Activated naive CD4-positive, alpha-beta T cell treated with anti-CD3 and anti-CD28 coated beads, Interleukin-2, amount 10 ng/mL, durations not matched to agents 7 days and 5 days (primary cell): ENCODE results near the gene PALB2.
"Not testable (repeated sequence)": the region's sequence is repeated elsewhere in the genome, so short reads cannot be mapped to it uniquely, and the experiment has no call there.

ENCODE experiments used
- CTCF ChIA-PET: fragments of 350-600 bp; sonication (Branson Sonifier 250); formaldehyde crosslinking; loops from one replicate; lab custom pipeline; 2021; ENCODE audit warnings: antibody characterized with exemption; lab: Charles Lee
- DNase-seq: peaks from one replicate; pipeline ENCODE4 v3.0.0-alpha.2; 2020
- H3K27ac Mint-ChIP-seq: one replicate; pipeline ENCODE4 v1.8.0; 2021; ENCODE audit warnings: mild to moderate bottlenecking, moderate library complexity, mixed read lengths
- H3K27me3 Mint-ChIP-seq: one replicate; pipeline ENCODE4 v1.8.0; 2021; ENCODE audit warnings: mild to moderate bottlenecking, mixed read lengths
- H3K36me3 Mint-ChIP-seq: one replicate; pipeline ENCODE4 v1.8.0; 2021; ENCODE audit warnings: mixed read lengths
- H3K4me1 Mint-ChIP-seq: one replicate; pipeline ENCODE4 v1.8.0; 2021; ENCODE audit warnings: mixed read lengths
- H3K4me3 Mint-ChIP-seq: one replicate; pipeline ENCODE4 v1.8.0; 2021; ENCODE audit warnings: mild to moderate bottlenecking, moderate library complexity, mixed read lengths
- H3K9me3 Mint-ChIP-seq: one replicate; pipeline ENCODE4 v1.8.0; 2021; ENCODE audit warnings: mixed read lengths

PALB2 gene

DNA sequence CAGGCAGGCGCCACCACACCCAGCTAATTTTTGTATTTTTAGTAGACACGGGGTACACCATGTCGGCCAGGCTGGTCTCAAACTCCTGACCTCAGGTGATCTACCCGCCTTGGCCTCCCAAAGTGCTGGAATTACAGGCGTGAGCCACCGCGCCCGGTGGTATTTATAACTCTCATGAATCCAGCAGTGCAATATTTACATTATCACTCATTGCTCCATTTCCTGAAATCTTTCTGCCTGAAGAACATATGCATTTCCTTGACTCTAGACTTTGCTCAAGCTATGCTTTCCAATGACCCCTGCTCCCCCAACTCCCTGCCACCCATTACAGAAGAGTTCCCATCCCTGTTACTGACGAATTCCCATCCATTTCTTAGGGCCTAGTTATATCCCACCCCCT is 25.3 kb downstream of the PALB2 start:
- CTCF ChIA-PET = no interaction called here
- Mint-ChIP-seq H3K36me3 (peaks cover 27% of the 10 kb centered on the region), H3K27ac (no peak overlapping the region), H3K27me3 (no peaks in the 10 kb centered on the region), H3K4me3 (no peak overlapping the region), H3K4me1 (no peaks in the 10 kb centered on the region), H3K9me3 (no peaks in the 10 kb centered on the region)
- no peak for DNase-seq

DNA sequence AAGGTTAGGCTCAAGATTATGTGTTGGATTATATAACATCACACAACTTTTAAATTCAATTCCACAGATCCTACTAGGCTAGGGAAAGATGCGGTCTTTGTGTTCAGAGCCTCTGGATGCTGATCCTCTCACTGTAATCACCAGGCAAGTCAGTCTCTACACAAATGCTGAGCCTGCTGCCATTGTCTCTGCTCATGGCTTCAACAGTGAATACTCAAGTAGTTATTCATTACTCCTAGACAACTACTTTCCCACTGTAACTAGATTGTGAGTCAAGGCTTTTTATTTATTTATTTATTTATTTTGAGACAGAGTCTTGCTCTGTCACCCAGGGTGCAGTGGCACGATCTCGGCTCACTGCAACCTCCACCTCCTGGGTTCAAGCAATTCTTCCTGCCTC is 29.2 kb downstream of the PALB2 start:
- Mint-ChIP-seq H3K27ac (no peak overlapping the region), H3K27me3 (no peaks in the 10 kb centered on the region), H3K4me3 (no peak overlapping the region), H3K36me3 (peaks cover 14% of the 10 kb centered on the region), H3K4me1 (no peaks in the 10 kb centered on the region), H3K9me3 (no peaks in the 10 kb centered on the region)
- CTCF ChIA-PET = no interaction called here
- DNase-seq = no peak

DNA sequence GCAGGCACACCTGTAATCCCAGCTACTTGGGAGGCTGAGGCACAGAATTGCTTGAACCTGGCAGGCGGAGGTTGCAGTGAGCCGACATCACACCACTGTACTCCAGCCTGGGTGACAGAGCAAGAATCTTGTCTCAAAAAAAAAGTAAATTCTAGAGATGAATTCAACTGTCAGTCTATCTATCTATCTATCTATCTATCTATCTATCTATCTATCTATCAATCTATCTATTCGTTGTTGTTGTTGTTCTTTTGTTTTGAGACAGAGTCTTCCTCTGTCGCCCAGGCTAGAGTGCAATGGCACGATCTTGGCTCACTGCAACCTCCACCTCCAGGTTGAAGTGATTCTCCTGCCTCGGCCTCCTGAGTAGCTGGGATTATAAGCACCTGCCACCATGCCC is 30.2 kb downstream of the PALB2 start:
- H3K4me3 Mint-ChIP-seq, H3K4me1 Mint-ChIP-seq, CTCF ChIA-PET, H3K27me3 Mint-ChIP-seq, H3K9me3 Mint-ChIP-seq, H3K27ac Mint-ChIP-seq, DNase-seq: not testable (repeated sequence)
- peaks cover 13% of the 10 kb centered on the region for H3K36me3 Mint-ChIP-seq

DNA sequence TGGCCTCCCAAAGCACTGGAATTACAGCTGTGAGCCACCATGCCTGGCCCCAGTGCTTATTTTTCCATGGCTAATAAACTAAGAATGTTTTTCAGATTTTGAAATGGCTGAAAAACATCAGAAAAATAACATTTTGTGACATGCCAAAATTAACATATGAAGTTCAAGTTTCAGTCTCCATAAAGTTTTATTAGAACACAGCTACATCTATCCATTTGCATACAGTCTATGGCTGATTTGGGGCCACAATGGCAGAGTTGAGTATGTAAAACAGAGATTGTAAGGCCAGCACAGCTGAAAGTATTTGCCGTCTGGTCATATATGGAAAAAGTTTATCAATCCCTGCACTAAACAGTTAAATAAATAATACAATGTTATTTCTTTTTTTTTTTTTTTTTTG is 31.2 kb downstream of the PALB2 start:
- no peak overlapping the region for H3K27ac Mint-ChIP-seq
- H3K4me1 Mint-ChIP-seq = no peaks in the 10 kb centered on the region
- no peak for DNase-seq
- no peak overlapping the region for H3K4me3 Mint-ChIP-seq
- CTCF ChIA-PET = no interaction called here
- no peaks in the 10 kb centered on the region for H3K9me3 Mint-ChIP-seq
- no peaks in the 10 kb centered on the region for H3K27me3 Mint-ChIP-seq
- peaks cover 16% of the 10 kb centered on the region for H3K36me3 Mint-ChIP-seq

DNA sequence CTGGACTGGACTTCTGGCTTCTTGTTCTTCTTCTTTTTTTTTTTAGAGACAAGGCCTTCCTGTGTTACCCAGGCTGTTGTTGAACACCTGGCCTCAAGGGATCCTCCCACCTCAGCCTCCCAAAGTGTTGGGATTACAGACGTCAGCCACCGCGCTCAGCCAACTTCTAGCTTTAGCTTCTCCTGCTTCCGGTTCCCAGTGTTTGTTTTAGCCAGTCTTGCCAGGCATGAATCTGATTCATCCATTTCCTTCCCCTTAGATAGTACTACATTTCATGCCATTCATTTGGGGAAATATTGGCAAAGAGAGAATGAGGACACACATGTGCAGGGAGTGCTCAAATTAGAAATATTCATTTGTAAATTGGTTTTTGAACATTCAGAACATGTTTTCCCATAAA is 32.9 kb downstream of the PALB2 start:
- CTCF ChIA-PET = no interaction called here
- no peak overlapping the region for H3K4me3 Mint-ChIP-seq
- DNase-seq = no peak
- no peaks in the 10 kb centered on the region for H3K4me1 Mint-ChIP-seq
- no peaks in the 10 kb centered on the region for H3K27me3 Mint-ChIP-seq
- H3K9me3 Mint-ChIP-seq = no peaks in the 10 kb centered on the region
- peaks cover 19% of the 10 kb centered on the region for H3K36me3 Mint-ChIP-seq
- no peak overlapping the region for H3K27ac Mint-ChIP-seq

DNA sequence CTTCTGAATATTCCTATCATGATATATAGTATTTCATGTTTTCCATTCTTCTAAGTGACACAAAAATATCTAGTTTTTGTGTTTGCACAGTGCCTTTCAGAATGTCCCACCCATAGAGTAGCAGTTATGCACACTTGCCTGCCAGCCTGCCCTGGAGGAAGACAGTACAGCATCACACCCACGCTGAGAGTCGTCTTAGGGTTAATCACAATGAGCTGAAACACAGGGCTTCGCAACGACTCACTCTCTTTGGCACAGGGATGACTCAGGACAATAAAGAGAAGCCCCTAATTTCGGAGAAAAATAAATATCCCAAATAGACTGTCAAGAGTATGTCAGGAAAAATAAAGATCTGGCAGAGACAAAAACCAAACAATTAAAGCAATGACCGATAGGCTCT is 33.4 kb downstream of the PALB2 start:
- Mint-ChIP-seq H3K27me3 (no peaks in the 10 kb centered on the region), H3K4me3 (no peak overlapping the region), H3K36me3 (peaks cover 22% of the 10 kb centered on the region), H3K4me1 (no peaks in the 10 kb centered on the region), H3K27ac (no peak overlapping the region), H3K9me3 (no peaks in the 10 kb centered on the region)
- CTCF ChIA-PET = no interaction called here
- DNase-seq = no peak

DNA sequence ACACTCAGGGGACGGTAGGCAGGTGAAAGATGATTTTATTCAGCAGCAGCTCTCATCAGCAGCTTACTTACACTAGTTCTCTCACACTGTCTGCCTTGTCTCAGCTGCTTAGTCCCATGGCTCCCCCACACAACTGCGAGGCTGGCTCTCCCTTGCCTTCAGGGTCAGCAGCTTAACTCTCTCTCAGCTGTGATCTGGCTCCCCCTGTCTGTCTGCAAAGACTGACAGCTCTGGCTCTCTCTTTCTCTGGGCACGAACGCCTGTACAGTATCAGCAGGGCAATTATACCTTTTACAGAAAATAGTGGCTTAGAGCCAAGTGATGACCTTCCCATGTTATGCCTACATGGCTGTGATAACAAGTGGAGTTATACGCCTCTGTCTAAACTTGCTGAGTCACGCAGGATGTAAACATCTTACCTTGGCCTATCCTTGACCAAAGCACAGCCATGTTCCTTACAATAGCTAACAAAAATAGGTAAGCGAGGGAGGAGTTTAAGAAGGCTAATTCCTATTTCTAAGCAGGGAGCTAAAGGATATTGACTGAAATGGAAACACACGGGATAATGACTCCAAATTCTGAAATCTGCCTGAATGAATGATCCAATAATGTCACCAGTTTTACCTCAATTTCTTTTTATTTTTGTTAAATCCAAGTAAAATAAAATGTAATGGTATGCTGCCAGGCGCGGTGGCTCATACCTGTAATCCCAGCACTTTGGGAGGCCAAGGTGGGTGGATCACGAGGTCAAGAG is 43.9 kb downstream of the PALB2 start:
- Mint-ChIP-seq H3K9me3 (no peaks in the 10 kb centered on the region), H3K4me1 (peaks cover 29% of the 10 kb centered on the region), H3K27me3 (no peaks in the 10 kb centered on the region), H3K4me3 (no peak overlapping the region), H3K27ac (peak overlapping the region; percentile 67), H3K36me3 (peaks cover 15% of the 10 kb centered on the region)
- peak; percentile 34 for DNase-seq
- CTCF ChIA-PET = interaction anchor here (0.7 to 2.2 kb wide), 15 partner anchors 8 to 123 kb away, joined by 3 to 9 read pairs (median 3); partner anchors contain the start of genes DCTN5, EARS2, PALB2 and UBFD1

DNA sequence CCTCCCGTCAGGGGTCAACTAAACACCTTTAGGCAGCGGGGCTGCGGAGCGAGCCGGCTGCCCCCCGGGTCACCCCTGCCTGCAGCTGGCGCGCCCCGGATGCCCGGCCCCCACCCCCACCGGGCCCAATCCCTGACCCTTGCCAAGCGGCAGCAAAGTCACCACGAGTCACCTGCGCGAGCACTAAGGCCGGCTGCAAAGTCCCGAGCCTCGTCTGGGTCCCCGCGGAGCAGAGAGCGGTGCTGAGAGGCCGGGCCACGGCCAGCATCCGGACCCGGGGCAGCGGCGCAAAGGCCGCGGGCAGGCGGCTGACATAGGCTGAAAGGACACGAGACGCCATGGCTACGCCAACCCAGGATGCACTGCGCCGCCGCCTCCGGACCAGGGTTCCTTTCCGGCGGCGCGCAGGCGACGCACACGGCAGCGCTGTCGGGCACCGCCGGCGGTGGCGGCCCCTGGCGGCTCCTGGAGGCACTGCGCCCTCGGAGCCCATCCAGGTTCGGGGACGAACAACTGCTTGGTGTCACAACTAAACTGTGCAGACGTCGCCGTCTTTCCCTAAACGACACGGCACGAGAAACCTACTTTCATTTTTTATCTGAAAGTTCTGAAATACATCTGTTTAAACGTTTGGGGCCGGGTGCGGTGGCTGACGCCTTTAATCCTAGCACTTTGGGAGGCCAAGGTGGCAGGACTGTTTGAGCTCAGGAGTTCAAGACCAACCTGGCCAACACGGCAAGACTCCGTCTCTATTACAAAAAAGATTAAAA is 45.0 kb downstream of the PALB2 start, which contains the start of gene NDUFAB1:
Gene NDUFAB1, minus strand, starts transcription at position 366 of the 770 bp plus-strand sequence. Its CDS starts 26 bp downstream, at position 340.
- peak within 1 kb of the TSS; percentile 83 for H3K4me3 Mint-ChIP-seq
- H3K27me3 Mint-ChIP-seq = no peaks in the 10 kb centered on the region
- H3K4me1 Mint-ChIP-seq = peaks cover 29% of the 10 kb centered on the region
- peaks cover 18% of the 10 kb centered on the region for H3K36me3 Mint-ChIP-seq
- DNase-seq = peak; percentile 93
- no peaks in the 10 kb centered on the region for H3K9me3 Mint-ChIP-seq
- H3K27ac Mint-ChIP-seq = peak within 1 kb of the TSS; percentile 81
- CTCF ChIA-PET = interaction anchor here (0.7 to 2.2 kb wide), 15 partner anchors 9 to 124 kb away, joined by 3 to 9 read pairs (median 3); partner anchors contain the start of genes DCTN5, EARS2, PALB2 and UBFD1

DNA sequence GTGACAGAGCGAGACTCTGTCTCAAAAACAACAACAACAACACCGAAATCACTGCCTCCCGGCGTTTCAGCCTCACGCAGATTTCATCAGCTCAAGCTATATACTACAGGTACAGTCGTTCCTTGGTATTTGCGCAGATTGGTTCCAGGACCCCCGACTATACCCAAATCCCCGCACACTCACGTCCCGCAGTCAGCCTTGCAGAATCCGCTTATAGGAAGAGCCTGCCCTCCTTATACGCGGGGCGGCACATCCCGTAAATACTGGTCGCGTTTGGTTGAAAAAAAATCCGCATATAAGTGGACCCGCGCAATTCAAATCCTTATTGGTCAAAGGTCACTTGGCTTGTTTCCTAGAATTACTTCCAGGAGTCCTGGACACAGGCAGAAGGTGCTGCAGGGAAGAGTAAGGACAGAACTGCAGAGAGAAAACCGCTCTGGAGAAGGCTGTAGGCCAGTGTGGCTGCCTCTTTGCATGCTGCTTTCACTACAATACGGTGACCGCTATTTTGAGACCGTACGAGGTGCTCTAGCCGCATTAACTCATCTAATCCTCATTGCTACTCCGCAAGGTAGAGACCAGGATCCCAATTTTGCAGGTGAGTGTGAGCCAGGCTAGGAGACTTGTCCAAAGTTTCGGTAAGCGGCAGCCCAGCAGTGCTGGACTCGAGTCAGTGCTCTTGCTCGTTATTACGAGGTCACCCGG is 45.7 kb downstream of the PALB2 start:
- peak; percentile 24 for DNase-seq
- peaks cover 20% of the 10 kb centered on the region for H3K36me3 Mint-ChIP-seq
- peaks cover 29% of the 10 kb centered on the region for H3K4me1 Mint-ChIP-seq
- CTCF ChIA-PET = interaction anchor here (1.8 kb wide), 1 partner anchor 38 kb away, joined by 9 read pairs; the partner anchor contains the start of genes EARS2 and UBFD1
- H3K27ac Mint-ChIP-seq = peak overlapping the region; percentile 70
- H3K27me3 Mint-ChIP-seq = no peaks in the 10 kb centered on the region
- peak overlapping the region; percentile 83 for H3K4me3 Mint-ChIP-seq
- H3K9me3 Mint-ChIP-seq = no peaks in the 10 kb centered on the region

DNA sequence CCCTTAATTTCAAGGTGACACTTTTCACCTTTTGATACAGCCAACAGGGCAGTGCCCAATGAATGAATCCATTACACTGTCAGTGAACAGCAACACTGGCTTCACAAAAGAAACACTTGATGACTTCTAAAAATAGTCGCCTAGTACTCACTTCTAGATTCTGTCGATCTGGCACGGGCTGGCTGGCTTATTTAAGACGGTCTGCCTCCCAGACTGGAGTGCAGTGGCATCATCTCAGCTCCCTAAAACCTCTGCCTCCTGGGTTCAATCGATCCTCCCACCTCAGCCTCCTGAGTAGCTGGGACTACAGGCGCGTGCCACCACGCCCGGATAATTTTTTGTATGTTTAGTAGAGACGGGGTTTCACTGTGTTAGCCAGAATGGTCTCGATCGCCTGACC is 46.9 kb downstream of the PALB2 start:
- DNase-seq = no peak
- no peak overlapping the region for H3K27ac Mint-ChIP-seq

DNA sequence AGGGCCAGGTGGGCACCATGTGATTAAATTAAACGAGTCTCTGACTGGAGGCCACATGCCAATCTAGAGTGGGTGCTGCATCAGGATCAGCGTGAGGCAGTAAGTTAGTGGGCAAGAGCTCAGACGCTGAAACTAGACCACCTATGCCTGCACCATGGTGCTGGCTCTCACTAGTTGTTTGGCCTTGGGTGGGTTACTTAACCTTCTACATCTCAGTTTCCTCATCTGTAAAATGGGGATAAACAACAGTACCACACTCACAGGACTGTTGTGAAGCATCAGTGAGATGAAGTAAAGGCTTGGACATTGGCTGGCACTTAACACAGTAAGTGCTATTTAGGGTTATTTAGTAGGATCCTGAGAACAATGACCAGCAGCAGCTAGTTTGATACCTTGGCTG is 50.9 kb downstream of the PALB2 start:
- no peak for DNase-seq
- CTCF ChIA-PET = no interaction called here
- Mint-ChIP-seq H3K4me3 (no peak overlapping the region), H3K27ac (no peak overlapping the region), H3K27me3 (no peaks in the 10 kb centered on the region), H3K4me1 (peaks cover 16% of the 10 kb centered on the region), H3K36me3 (peaks cover 34% of the 10 kb centered on the region), H3K9me3 (no peaks in the 10 kb centered on the region)

More for the DNA sequence above, 46.9 kb downstream of the PALB2 start:
- H3K27me3 Mint-ChIP-seq = no peaks in the 10 kb centered on the region
- peaks cover 29% of the 10 kb centered on the region for H3K4me1 Mint-ChIP-seq
- peaks cover 26% of the 10 kb centered on the region for H3K36me3 Mint-ChIP-seq
- H3K9me3 Mint-ChIP-seq = no peaks in the 10 kb centered on the region
- CTCF ChIA-PET = no interaction called here
- peak overlapping the region; percentile 83 for H3K4me3 Mint-ChIP-seq

DNA sequence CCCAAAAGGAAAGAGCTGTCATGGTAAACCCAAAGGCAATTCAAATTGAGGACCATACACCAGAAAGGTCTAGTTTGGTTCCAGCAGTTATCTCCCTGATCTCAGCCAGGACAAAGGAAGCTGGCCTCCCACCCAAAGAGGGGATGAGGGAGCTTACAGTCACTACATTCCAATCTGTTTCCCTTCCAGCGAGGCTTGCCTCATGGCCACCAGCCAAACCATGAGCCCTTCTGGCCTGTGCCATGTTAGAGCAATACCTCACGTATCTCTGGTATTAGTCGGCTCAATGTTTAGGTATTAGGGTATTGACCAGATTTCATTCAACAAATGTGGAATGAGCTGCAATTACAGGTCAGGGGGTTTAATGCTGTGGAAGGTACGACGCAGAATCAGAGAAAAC is 53.4 kb downstream of the PALB2 start:
- DNase-seq = no peak
- H3K27me3 Mint-ChIP-seq = no peaks in the 10 kb centered on the region
- no peaks in the 10 kb centered on the region for H3K9me3 Mint-ChIP-seq
- peaks cover 3% of the 10 kb centered on the region for H3K4me1 Mint-ChIP-seq
- CTCF ChIA-PET = interaction anchor here (1.2 kb wide), 1 partner anchor 9 kb away, joined by 6 read pairs; the partner anchor contains the start of gene NDUFAB1
- H3K27ac Mint-ChIP-seq = no peak overlapping the region
- H3K4me3 Mint-ChIP-seq = no peak overlapping the region
- H3K36me3 Mint-ChIP-seq = peaks cover 39% of the 10 kb centered on the region

DNA sequence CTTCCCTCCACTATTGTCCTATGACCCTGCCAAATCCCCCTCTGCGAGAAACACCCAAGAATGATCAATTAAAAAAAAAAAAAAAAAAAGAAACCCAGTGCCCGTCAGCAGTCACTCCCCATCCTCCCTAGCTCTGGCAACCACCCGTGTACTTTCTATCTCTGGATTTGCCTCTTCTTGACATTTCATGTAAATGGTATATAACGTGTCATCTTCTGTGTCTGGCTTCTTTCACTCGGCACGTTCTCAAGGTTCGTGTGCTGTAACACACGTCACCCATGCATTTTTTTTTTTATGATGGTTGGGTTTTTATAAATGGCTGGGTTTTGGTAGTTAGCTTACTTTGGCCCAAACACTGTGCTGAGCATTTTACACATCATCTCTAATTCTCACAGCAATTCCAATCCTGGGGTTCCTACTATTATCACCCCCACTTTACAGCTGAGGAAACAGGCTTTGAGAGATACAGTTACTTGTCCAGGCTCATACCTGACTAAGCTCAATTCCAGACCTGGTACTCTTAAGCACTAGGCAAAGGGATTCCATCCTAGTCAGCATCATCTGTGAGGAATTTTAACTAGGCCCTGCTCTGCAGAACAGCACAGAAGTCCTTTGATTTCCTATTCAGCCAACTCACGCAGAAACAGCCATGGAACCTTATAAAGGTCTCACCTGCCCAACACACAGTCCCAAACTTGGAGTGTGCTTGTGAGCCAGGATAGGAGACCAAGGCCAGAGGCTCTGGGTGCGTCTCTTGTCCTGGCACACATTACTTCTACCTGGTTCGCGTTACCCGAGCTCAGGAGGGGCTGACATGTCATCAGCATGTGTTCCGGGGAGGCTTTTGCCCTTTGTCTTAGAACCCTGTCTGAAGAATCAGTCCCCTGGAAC is 56.7 kb downstream of the PALB2 start:
- no peak for DNase-seq
- CTCF ChIA-PET = no interaction called here
- peaks cover 33% of the 10 kb centered on the region for H3K36me3 Mint-ChIP-seq
- H3K27me3 Mint-ChIP-seq = no peaks in the 10 kb centered on the region
- peak overlapping the region; percentile 39 for H3K27ac Mint-ChIP-seq
- no peaks in the 10 kb centered on the region for H3K4me1 Mint-ChIP-seq
- no peak overlapping the region for H3K4me3 Mint-ChIP-seq
- no peaks in the 10 kb centered on the region for H3K9me3 Mint-ChIP-seq
